Measurements from ENCODE around the gene RPS29. TPM values are rescaled to one million over a fixed set of nuclear protein-coding genes. Genes with fewer than 3 reads are reported as not detected.

RPS29 gene
- total RNA-seq, 2 donors from 2014 or later = 518 to 1,286 TPM

DNA sequence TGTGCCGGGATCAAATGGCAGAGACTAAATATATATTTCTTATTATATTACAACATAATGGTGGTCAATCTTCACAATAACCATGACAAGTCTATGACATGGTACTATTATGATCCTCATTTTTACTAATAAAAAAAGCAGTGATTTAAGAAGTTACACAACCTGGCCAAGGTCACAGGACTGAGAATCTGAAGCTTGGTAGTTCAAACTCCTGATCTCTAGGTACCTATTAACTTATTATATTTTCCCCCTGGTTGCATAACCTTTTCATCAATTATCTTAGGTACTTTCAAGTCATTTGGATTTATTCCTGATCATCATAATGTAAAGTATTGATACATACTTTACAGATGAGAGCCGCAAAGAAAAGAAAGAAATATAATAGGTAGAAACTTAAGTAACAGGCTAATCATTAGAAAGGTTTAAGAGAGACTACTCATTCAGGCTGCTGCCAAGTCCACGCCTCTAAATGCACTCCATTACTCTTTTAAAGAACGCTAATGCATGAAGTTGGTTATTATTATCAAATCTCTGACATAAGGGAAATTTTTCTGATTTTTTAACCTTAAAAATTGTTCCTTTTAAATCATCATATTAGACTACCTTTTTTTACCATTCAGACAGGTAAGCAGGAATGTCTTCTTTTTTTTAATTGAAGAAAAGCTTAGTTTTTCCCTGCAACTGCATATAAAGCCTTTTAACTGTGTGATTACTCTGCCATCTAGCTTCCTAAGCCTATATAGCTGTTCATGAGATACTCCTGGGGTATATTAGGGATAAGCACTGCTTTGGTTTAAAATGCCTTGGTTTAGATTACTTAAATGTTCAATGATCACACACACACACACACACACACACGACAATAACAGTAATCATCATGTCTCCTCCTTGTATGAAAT is 35.6 kb downstream of the RPS29 start:
- no peaks in the 10 kb centered on the region for H3K9me3 Mint-ChIP-seq
- H3K27me3 Mint-ChIP-seq = peaks cover 0 to 2% of the 10 kb centered on the region in 2 donors
- ATAC-seq (no peak), DNase-seq (ENCODE audit: low spot score) (no peak)
- H3K27ac Mint-ChIP-seq = no peak overlapping the region
- no peak overlapping the region for H3K4me3 Mint-ChIP-seq
- H3K36me3 Mint-ChIP-seq = no peaks in the 10 kb centered on the region
- H3K4me1 Mint-ChIP-seq (ENCODE audit: low read depth in 2 of 2) = no peaks in the 10 kb centered on the region

DNA sequence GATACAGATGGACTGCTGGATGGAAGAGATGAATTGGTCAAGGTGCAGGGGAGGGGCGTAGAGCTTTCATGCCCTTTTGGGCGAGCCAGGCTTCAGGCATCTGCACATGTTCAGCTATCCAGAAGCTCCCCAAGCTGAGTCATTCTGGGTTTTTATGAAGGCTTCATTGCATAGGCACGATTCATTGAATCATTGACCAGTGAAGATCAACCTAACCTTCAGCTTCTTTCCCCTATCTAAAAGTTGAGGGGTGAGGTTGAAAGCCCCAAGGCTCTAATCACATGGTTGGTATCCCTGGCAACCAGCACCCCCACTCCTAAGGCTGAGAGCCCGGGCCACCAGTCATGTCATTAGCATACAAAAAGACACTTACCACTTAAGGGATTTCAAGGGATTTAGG is 36.3 kb downstream of the RPS29 start:
- no peaks in the 10 kb centered on the region for H3K9me3 Mint-ChIP-seq
- peaks cover 0 to 2% of the 10 kb centered on the region in 2 donors for H3K27me3 Mint-ChIP-seq
- H3K4me1 Mint-ChIP-seq (ENCODE audit: low read depth in 2 of 2) = no peaks in the 10 kb centered on the region
- no peak for DNase-seq (ENCODE audit: low spot score)
- ATAC-seq = no peak
- no peak overlapping the region for H3K4me3 Mint-ChIP-seq
- H3K36me3 Mint-ChIP-seq = no peaks in the 10 kb centered on the region
- no peak overlapping the region for H3K27ac Mint-ChIP-seq

DNA sequence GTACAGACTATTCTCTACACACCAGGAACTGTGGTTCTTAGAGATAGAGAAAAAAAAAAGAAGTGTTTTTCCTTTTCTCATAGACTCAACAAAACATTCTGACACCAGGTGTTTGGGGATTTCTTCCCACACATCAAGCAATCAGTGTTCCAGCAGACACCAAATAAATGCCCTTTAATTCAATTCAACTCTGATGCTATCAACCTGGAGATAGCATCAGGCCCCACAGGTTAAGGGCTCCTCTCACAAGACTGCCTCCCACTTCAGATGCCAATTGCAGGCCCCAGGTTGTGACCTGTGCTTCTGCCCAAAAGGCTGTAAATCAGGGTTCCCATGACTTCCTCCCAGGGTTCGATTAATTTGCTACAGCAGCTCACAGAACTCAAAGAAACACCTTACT is 36.7 kb downstream of the RPS29 start:
- Mint-ChIP-seq H3K4me1 (ENCODE audit: low read depth in 2 of 2) (no peaks in the 10 kb centered on the region), H3K9me3 (no peaks in the 10 kb centered on the region), H3K27ac (no peak overlapping the region), H3K27me3 (peaks cover 0 to 2% of the 10 kb centered on the region in 2 donors), H3K36me3 (no peaks in the 10 kb centered on the region), H3K4me3 (no peak overlapping the region)
- ATAC-seq = no peak
- DNase-seq (ENCODE audit: low spot score) = no peak

DNA sequence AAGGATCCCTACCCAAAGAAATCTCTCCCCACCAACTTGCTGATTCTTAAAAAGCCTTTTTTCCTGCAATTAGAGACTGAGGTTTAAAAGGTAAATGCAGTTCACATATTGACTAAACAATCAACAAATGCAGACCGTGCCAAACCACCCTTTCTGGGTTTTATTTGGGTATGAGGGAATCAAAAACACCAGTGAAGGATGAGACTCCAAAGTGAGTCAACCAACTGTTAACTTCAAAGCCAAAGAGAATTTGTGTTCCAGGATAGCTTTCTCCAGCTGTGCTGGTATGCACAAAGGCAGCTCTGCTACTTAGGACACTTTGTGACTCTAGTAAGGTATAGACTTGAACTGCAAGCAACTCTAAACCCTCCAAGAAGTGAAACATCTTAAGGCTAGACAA is 39.4 kb downstream of the RPS29 start:
- Mint-ChIP-seq H3K27me3 (peaks cover 0 to 2% of the 10 kb centered on the region in 2 donors), H3K4me1 (ENCODE audit: low read depth in 2 of 2) (no peaks in the 10 kb centered on the region), H3K4me3 (no peak overlapping the region), H3K27ac (no peak overlapping the region), H3K9me3 (no peaks in the 10 kb centered on the region), H3K36me3 (no peaks in the 10 kb centered on the region)
- no peak for ATAC-seq
- DNase-seq (ENCODE audit: low spot score) = no peak

DNA sequence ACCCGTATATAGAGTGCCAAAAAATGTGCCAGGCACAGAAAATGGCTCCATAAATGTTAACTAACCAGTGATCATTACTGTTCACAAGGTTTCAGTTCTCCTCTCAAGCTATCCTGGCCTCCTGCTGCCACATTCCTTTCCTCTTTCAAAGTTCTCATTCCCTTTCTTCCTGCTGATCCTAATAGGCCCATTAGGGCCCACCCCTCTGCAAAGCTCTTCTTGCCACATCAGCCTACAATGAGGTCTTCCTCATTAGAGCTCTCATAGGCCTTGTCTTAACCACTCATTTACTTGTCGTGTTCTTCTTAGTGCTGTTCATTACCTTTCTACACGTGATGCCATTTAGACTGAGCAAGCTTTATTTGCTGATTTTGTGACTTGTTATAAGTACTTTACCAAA is 40.5 kb downstream of the RPS29 start:
- no peak overlapping the region for H3K27ac Mint-ChIP-seq
- H3K4me3 Mint-ChIP-seq = no peak overlapping the region
- no peak for DNase-seq (ENCODE audit: low spot score)
- H3K27me3 Mint-ChIP-seq = peaks cover 0 to 2% of the 10 kb centered on the region in 2 donors
- H3K9me3 Mint-ChIP-seq = no peaks in the 10 kb centered on the region
- H3K4me1 Mint-ChIP-seq (ENCODE audit: low read depth in 2 of 2) = no peaks in the 10 kb centered on the region
- no peaks in the 10 kb centered on the region for H3K36me3 Mint-ChIP-seq
- ATAC-seq = no peak

DNA sequence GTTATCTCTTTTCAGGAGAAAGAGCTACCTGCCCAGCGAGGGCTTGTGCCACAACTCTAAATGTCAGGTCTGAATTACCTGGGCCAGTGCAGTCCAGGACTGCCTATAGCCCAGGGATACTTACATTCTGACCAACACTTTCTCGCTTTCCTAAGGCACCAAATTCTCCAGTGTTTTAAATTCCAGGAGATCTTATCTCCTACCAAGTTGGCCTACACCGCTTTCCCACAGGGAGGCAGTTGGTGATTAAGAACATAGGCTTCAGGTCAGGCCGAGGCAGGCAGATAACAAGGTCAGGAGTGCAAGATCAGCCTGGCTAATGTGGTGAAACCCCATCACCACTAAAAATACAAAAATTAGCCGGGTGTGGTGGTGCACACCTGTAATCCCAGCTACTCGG is 41.1 kb downstream of the RPS29 start:
- Mint-ChIP-seq H3K9me3 (no peaks in the 10 kb centered on the region), H3K27ac (no peak overlapping the region), H3K27me3 (peaks cover 0 to 2% of the 10 kb centered on the region in 2 donors), H3K4me1 (ENCODE audit: low read depth in 2 of 2) (no peaks in the 10 kb centered on the region), H3K36me3 (no peaks in the 10 kb centered on the region), H3K4me3 (no peak overlapping the region)
- DNase-seq (ENCODE audit: low spot score) = no peak
- ATAC-seq = no peak

DNA sequence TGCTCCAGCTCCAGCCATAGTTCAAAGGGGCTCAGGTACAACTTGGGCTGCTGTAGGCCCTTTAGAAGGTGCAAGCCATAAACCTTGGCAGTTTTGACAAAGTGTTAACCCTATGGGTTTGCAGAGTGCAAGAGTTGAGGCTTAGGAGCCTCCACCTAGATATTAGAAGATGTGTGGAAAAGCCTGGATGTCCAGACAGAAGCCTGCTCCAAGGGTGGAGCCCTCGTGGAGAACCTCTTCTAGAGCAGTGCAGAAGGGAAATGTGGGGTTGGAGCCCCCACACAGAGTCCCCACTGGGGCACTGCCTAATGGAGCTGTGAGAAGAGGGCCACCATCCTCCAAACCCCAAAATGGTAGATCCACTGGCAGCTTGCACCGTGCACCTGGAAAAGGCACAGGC is 45.1 kb downstream of the RPS29 start:
- no peaks in the 10 kb centered on the region for H3K4me1 Mint-ChIP-seq (ENCODE audit: low read depth in 2 of 2)
- H3K36me3 Mint-ChIP-seq = no peaks in the 10 kb centered on the region
- DNase-seq (ENCODE audit: low spot score) = no peak
- no peak overlapping the region for H3K27ac Mint-ChIP-seq
- H3K27me3 Mint-ChIP-seq = no peaks in the 10 kb centered on the region
- H3K4me3 Mint-ChIP-seq = no peak overlapping the region
- no peak for ATAC-seq
- no peaks in the 10 kb centered on the region for H3K9me3 Mint-ChIP-seq

DNA sequence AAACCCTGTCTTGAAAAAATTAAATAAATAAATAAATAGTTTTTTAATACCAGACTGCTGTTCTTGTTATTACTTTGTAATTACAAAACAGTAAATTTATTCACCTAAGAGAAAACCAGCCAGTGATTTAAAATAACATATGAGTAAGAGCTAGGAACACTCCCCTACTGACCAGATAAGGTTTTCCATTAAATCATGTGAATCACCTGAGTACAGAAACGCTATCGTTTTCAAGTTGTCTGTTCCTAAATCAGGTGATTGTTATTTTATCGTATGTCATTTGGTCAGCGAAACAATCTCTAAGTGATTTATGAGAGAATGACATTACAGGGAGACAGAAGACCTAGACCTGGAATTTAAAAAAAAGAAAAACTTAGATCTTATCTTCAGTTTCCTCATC is 47.3 kb downstream of the RPS29 start:
- Mint-ChIP-seq H3K27ac (no peak overlapping the region), H3K36me3 (no peaks in the 10 kb centered on the region), H3K9me3 (no peaks in the 10 kb centered on the region), H3K27me3 (no peaks in the 10 kb centered on the region), H3K4me1 (ENCODE audit: low read depth in 2 of 2) (no peaks in the 10 kb centered on the region), H3K4me3 (no peak overlapping the region)
- DNase-seq (ENCODE audit: low spot score) (no peak), ATAC-seq (no peak)

Other genes starting within 250 kb of the RPS29 start
- 10 to 100 TPM; 28.7 to 48.4 TPM for gene LRR1, start 12.6 kb upstream of the RPS29 start, total RNA-seq
- 100 to 1,000 TPM; 186 to 188 TPM for gene RPL36AL, start 34.2 kb upstream of the RPS29 start, total RNA-seq
- 10 to 100 TPM; 76.3 to 93.6 TPM for gene MGAT2, start 34.4 kb upstream of the RPS29 start, total RNA-seq
- gene DNAAF2, start 48.9 kb upstream of the RPS29 start, total RNA-seq = 10 to 100 TPM in 1 of 2 donors, 1 to 10 TPM in 1; 6.2 to 11.9 TPM
- gene POLE2, start 101.8 kb upstream of the RPS29 start, total RNA-seq = 10 to 100 TPM; 19.5 to 30.5 TPM
- 1 to 10 TPM; 1.7 to 2.4 TPM for gene KLHDC1, start 106.7 kb upstream of the RPS29 start, total RNA-seq
- 10 to 100 TPM; 17.2 to 17.8 TPM for gene KLHDC2, start 181.8 kb upstream of the RPS29 start, total RNA-seq

All from natural killer cell treated with Interleukin-12 subunit alpha and Interleukin-12 subunit beta and Interleukin-15 and Interleukin-18, amount 100 ng/mL, for 72 hours (primary cell).